Measurements from ENCODE around the gene MRPL50. TPM values are rescaled to one million over a fixed set of nuclear protein-coding genes. Genes with fewer than 3 reads are reported as not detected.

Gene MRPL50
- total and polyA plus RNA-seq, 9 of the 15 experiments (the other 6 are each of a cell fraction or from before 2014, with no cell fraction given), result 17.5 to 107 (median 37.4) TPM

DNA sequence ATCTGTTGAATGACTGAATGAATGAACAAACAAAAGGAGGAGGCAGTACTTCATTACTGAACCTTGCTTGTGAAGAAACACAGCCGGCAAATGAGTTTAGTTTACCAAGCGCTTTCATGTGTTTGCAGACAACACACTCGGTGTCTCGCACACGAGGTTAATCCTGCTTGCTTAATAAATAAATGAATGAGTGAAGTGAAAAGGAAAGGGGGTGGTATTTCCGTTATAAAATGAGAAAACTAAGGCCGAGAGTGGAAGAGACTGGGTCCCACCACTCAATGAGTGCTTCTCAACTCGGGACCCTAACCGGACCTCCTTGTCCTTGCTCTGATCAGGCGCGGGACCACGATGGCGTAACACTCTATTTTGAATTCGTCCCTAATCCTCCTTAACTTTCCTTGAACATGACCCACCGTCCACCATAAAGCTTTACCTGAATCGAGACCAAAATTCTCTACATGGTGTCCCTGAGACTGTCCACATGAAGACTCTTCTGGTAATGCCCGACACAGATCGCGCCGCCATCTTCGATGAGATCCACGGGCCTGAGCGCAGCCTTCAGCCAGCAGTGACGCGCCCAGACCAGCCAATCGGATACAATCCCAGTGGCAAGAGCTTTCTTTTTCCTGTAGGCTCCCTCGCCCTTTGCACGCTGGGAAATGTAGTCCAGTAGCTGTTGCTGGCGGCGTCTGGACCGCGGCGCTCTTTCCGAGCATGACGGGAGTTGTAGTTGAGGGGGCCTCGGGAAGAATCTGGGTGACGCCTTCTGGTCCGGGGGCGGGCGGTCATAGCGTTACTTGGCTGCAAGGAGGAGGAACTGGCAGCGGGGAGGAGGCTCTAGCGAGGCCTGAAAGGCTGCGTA, at the start of gene MRPL50, which contains the start of gene ZNF189 (continued):
- no peak; the same call in 1 of the 2 replicates for TF ChIP-seq CEBPG (CRISPR knock-in tag; IDR thresholded peaks at IDR 0.05)
- peak in 1 of 2 experiments; percentile 83; a peak in 2 of 4 replicates for TF ChIP-seq CEBPG (tag; conservative IDR thresholded peaks at IDR 0.05 in 1 of 2, IDR thresholded peaks at IDR 0.05 in 1 of 2)
- TF ChIP-seq NEUROD1 (IDR thresholded peaks at IDR 0.05; ENCODE audit: borderline replicate concordance, low read depth, low read length, partially characterized antibody), result peak; percentile 66
- no peak for TF ChIP-seq PTBP1 (IDR thresholded peaks at IDR 0.05; ENCODE audit: low read depth, low read length)
- TF ChIP-seq BACH1 (tag; IDR thresholded peaks at IDR 0.05), result no peak; the same call in 1 of the 2 replicates
- TF ChIP-seq, protein P1, sequence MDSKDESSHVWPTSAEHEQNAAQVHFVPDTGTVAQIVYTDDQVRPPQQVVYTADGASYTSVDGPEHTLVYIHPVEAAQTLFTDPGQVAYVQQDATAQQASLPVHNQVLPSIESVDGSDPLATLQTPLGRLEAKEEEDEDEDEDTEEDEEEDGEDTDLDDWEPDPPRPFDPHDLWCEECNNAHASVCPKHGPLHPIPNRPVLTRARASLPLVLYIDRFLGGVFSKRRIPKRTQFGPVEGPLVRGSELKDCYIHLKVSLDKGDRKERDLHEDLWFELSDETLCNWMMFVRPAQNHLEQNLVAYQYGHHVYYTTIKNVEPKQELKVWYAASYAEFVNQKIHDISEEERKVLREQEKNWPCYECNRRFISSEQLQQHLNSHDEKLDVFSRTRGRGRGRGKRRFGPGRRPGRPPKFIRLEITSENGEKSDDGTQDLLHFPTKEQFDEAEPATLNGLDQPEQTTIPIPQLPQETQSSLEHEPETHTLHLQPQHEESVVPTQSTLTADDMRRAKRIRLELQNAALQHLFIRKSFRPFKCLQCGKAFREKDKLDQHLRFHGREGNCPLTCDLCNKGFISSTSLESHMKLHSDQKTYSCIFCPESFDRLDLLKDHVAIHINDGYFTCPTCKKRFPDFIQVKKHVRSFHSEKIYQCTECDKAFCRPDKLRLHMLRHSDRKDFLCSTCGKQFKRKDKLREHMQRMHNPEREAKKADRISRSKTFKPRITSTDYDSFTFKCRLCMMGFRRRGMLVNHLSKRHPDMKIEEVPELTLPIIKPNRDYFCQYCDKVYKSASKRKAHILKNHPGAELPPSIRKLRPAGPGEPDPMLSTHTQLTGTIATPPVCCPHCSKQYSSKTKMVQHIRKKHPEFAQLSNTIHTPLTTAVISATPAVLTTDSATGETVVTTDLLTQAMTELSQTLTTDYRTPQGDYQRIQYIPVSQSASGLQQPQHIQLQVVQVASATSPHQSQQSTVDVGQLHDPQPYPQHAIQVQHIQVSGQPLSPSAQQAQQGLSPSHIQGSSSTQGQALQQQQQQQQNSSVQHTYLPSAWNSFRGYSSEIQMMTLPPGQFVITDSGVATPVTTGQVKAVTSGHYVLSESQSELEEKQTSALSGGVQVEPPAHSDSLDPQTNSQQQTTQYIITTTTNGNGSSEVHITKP (IDR thresholded peaks at IDR 0.05; ENCODE audit: partially characterized antibody), result no peak
- no peak for TF ChIP-seq MCM3 (IDR thresholded peaks at IDR 0.05)
- TF ChIP-seq, protein P2, sequence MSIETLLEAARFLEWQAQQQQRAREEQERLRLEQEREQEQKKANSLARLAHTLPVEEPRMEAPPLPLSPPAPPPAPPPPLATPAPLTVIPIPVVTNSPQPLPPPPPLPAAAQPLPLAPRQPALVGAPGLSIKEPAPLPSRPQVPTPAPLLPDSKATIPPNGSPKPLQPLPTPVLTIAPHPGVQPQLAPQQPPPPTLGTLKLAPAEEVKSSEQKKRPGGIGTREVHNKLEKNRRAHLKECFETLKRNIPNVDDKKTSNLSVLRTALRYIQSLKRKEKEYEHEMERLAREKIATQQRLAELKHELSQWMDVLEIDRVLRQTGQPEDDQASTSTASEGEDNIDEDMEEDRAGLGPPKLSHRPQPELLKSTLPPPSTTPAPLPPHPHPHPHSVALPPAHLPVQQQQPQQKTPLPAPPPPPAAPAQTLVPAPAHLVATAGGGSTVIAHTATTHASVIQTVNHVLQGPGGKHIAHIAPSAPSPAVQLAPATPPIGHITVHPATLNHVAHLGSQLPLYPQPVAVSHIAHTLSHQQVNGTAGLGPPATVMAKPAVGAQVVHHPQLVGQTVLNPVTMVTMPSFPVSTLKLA (conservative IDR thresholded peaks at IDR 0.05), result peak in 1 of 2 experiments; percentile 76; a peak in 3 of 4 replicates
- TF ChIP-seq, protein P3, sequence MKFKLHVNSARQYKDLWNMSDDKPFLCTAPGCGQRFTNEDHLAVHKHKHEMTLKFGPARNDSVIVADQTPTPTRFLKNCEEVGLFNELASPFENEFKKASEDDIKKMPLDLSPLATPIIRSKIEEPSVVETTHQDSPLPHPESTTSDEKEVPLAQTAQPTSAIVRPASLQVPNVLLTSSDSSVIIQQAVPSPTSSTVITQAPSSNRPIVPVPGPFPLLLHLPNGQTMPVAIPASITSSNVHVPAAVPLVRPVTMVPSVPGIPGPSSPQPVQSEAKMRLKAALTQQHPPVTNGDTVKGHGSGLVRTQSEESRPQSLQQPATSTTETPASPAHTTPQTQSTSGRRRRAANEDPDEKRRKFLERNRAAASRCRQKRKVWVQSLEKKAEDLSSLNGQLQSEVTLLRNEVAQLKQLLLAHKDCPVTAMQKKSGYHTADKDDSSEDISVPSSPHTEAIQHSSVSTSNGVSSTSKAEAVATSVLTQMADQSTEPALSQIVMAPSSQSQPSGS (CRISPR knock-in tag; IDR thresholded peaks at IDR 0.05), result no peak
- TF ChIP-seq JUND (IDR thresholded peaks at IDR 0.05; ENCODE audit: borderline replicate concordance, low read depth, low read length), result peak; percentile 73
- no peak; the same call in 2 of the 3 replicates for TF ChIP-seq JUND (tag; IDR thresholded peaks at IDR 0.05; ENCODE audit: borderline replicate concordance, low read depth, low read length)
- TF ChIP-seq, protein P4, sequence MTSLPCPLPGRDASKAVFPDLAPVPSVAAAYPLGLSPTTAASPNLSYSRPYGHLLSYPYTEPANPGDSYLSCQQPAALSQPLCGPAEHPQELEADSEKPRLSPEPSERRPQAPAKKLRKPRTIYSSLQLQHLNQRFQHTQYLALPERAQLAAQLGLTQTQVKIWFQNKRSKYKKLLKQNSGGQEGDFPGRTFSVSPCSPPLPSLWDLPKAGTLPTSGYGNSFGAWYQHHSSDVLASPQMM (CRISPR knock-in tag; IDR thresholded peaks at IDR 0.05), result no peak
- peak; percentile 68; the same call in 1 of the 2 replicates for TF ChIP-seq EHMT2 (IDR thresholded peaks at IDR 0.05)
- TF ChIP-seq DIDO1 (tag; IDR thresholded peaks at IDR 0.05; ENCODE audit: low read depth), result 0 out of 2 replicates have a peak, but pooled peaks have one; percentile 24
- TF ChIP-seq NFRKB (IDR thresholded peaks at IDR 0.05; ENCODE audit: low read depth), result peak; percentile 96
- TF ChIP-seq ZNF197 (CRISPR knock-in tag; IDR thresholded peaks at IDR 0.05; ENCODE audit: low read depth), result peak; percentile 77; the same call in 1 of the 2 replicates
- no peak for TF ChIP-seq WHSC1 (IDR thresholded peaks at IDR 0.05; ENCODE audit: low read length)
- TF ChIP-seq GTF2E2 (tag; IDR thresholded peaks at IDR 0.05), result peak; percentile 81; the same call in 1 of the 2 replicates
- peak; percentile 98 for TF ChIP-seq SUPT5H (IDR thresholded peaks at IDR 0.05)
- no peak for TF ChIP-seq XRCC3 (IDR thresholded peaks at IDR 0.05)
- TF ChIP-seq XRCC5 (IDR thresholded peaks at IDR 0.05; ENCODE audit: low read depth, low read length), result peak; percentile 30; the same call in 1 of the 2 replicates

Data from K562 (cell line).